GM23338 (cell line): ENCODE data around the gene LST1. TPM values are rescaled to one million over a fixed set of nuclear protein-coding genes. Genes with fewer than 3 reads are reported as not detected.

Source experiments
- ATAC-seq: fragments of 200-7000 bp; cut with Tn5 transposase; 3 replicates; pipeline ENCODE4 v1.9.1; 2020
- DNase-seq: peaks from one replicate; pipeline ENCODE4 v3.0.0-alpha.2; 2015; ENCODE audit warnings: low spot score
- H2AFZ ChIP-seq: fragments of 200-600 bp; sonication (generic); 2 replicates; pipeline ENCODE4 v1.8.0; 2016; ENCODE audit warnings: antibody characterized with exemption, mild to moderate bottlenecking, moderate library complexity
- H3F3A ChIP-seq: fragments of 200-600 bp; sonication (generic); replicated peaks from 2 replicates; pipeline ENCODE4 v1.8.0; 2017; ENCODE audit warnings: antibody characterized with exemption, mixed run types, low read depth
- H3K27ac ChIP-seq: fragments of 200-600 bp; sonication (generic); 2 replicates; pipeline ENCODE4 v1.6.1; 2016; ENCODE audit warnings: low read depth
- H3K27me3 ChIP-seq: fragments of 200-600 bp; sonication (generic); 2 replicates; pipeline ENCODE4 v1.8.0; 2016; ENCODE audit warnings: mild to moderate bottlenecking, mixed run types, moderate library complexity; ENCODE audit not compliant: insufficient read depth
- H3K36me3 ChIP-seq: fragments of 200-600 bp; sonication (generic); 2 replicates; pipeline ENCODE4 v1.8.0; 2016; ENCODE audit warnings: mild to moderate bottlenecking; ENCODE audit not compliant: insufficient read depth
- H3K4me1 ChIP-seq: fragments of 200-600 bp; sonication (generic); 2 replicates; pipeline ENCODE4 v1.8.0; 2016; ENCODE audit warnings: mild to moderate bottlenecking, moderate library complexity; ENCODE audit not compliant: insufficient read depth
- H3K4me2 ChIP-seq: fragments of 200-600 bp; sonication (generic); 2 replicates; pipeline ENCODE4 v1.7.1; 2017; ENCODE audit warnings: mixed run types
- H3K4me3 ChIP-seq: fragments of 200-600 bp; sonication (generic); 2 replicates; pipeline ENCODE4 v1.6.1; 2016; ENCODE audit warnings: mixed run types
- H3K79me2 ChIP-seq: fragments of 200-600 bp; sonication (generic); replicated peaks from 2 replicates; pipeline ENCODE4 v1.8.0; 2017; ENCODE audit warnings: mild to moderate bottlenecking; ENCODE audit not compliant: insufficient read depth
- H3K9me2 ChIP-seq: fragments of 200-600 bp; sonication (generic); 2 replicates; pipeline ENCODE4 v1.8.0; 2017; ENCODE audit not compliant: insufficient read depth
- H4K20me1 ChIP-seq: fragments of 200-600 bp; sonication (generic); replicated peaks from 2 replicates; pipeline ENCODE4 v1.8.0; 2017; ENCODE audit warnings: mild to moderate bottlenecking; ENCODE audit not compliant: insufficient read depth
- H3K27ac Mint-ChIP-seq: 2 replicates; pipeline ENCODE4 v1.8.0; 2020; ENCODE audit warnings: inconsistent platforms, mild to moderate bottlenecking, moderate library complexity, mixed read lengths
- H3K27me3 Mint-ChIP-seq: 3 replicates; pipeline ENCODE4 v1.8.0; 2022; ENCODE audit warnings: low read depth, mild to moderate bottlenecking, moderate library complexity, mixed read lengths, inconsistent platforms; ENCODE audit not compliant: insufficient read depth, poor library complexity
- H3K36me3 Mint-ChIP-seq: 3 replicates; pipeline ENCODE4 v1.8.0; 2021; ENCODE audit warnings: low read depth, mild to moderate bottlenecking, inconsistent platforms, moderate library complexity, mixed read lengths
- H3K4me1 Mint-ChIP-seq: 3 replicates; pipeline ENCODE4 v1.8.0; 2020; ENCODE audit warnings: mild to moderate bottlenecking, inconsistent platforms, mixed read lengths
- H3K4me3 Mint-ChIP-seq: 3 replicates; pipeline ENCODE4 v1.8.0; 2021; ENCODE audit warnings: moderate library complexity, mild to moderate bottlenecking, inconsistent platforms, mixed read lengths
- H3K9me3 Mint-ChIP-seq: 3 replicates; pipeline ENCODE4 v1.8.0; 2020; ENCODE audit warnings: moderate library complexity, mild to moderate bottlenecking, inconsistent platforms, mixed read lengths
- CTCF ChIP-seq, 2 experiments: fragments of 200-600 bp in 1 of 2; sonication (generic) in 1 of 2; conservative IDR thresholded peaks; 2 replicates each; pipeline versions ENCODE4 v1.5.1 to v1.6.1; 2016 to 2017; ENCODE audit warnings: antibody characterized with exemption in 2 of 2, low read depth in 2 of 2, mild to moderate bottlenecking in 2 of 2, moderate library complexity in 1 of 2
- ETS1 ChIP-seq: IDR thresholded peaks from 2 replicates; pipeline ENCODE4 v1.6.1; 2016; ENCODE audit warnings: antibody characterized with exemption
- EZH2 ChIP-seq: fragments of 200-600 bp; sonication (generic); IDR thresholded peaks from one replicate; pipeline ENCODE4 v1.8.0; 2017; ENCODE audit warnings: antibody characterized with exemption, mild to moderate bottlenecking, low read depth; ENCODE audit not compliant: unreplicated experiment
- EZH2phosphoT487 ChIP-seq: fragments of 200-600 bp; sonication (generic); IDR thresholded peaks from one replicate; pipeline ENCODE4 v1.8.1; 2018; ENCODE audit warnings: antibody characterized with exemption; ENCODE audit not compliant: unreplicated experiment
- JUNB ChIP-seq: IDR thresholded peaks from one replicate; pipeline ENCODE4 v1.6.1; 2016; ENCODE audit warnings: antibody characterized with exemption; ENCODE audit not compliant: unreplicated experiment
- NANOG ChIP-seq: IDR thresholded peaks from 2 replicates; pipeline ENCODE4 v1.6.1; 2016; ENCODE audit warnings: antibody characterized with exemption, borderline replicate concordance
- POLR2AphosphoS5 ChIP-seq: IDR thresholded peaks from 2 replicates; pipeline ENCODE4 v1.6.1; 2016; ENCODE audit warnings: antibody characterized with exemption, low read depth
- REST ChIP-seq: IDR thresholded peaks from one replicate; pipeline ENCODE4 v1.6.1; 2018; ENCODE audit warnings: antibody characterized with exemption; ENCODE audit not compliant: unreplicated experiment
- STAT1 ChIP-seq: IDR thresholded peaks from one replicate; pipeline ENCODE4 v1.6.1; 2016; ENCODE audit warnings: antibody characterized with exemption; ENCODE audit not compliant: unreplicated experiment
- ZNF114 ChIP-seq: fragments of 250-450 bp; sonication (Bioruptor Pico); IDR thresholded peaks from 2 replicates; pipeline ENCODE4 v1.5.0; 2020; ENCODE audit warnings: mild to moderate bottlenecking, moderate library complexity
- ZNF331 ChIP-seq: fragments of 250-450 bp; sonication (Bioruptor Pico); IDR thresholded peaks from 2 replicates; pipeline ENCODE4 v1.5.0; 2020; ENCODE audit warnings: low read depth, mild to moderate bottlenecking, moderate library complexity
- ZNF462 ChIP-seq: fragments of 250-450 bp; sonication (Bioruptor Pico); IDR thresholded peaks from 2 replicates; pipeline ENCODE4 v1.5.0; 2020; ENCODE audit warnings: mild to moderate bottlenecking, moderate library complexity
- polyA plus RNA-seq: library from polyadenylated mRNA; unstranded; fragments of >200 nt; fragmentation: Nextera tagmentation; extraction: Ambion mirVana; gene quantifications from 2 replicates; pipeline ENCODE4 v1.2.1, GENCODE V29; 2016
- total RNA-seq: library from RNA; depleted of rRNA; stranded (reverse); fragments of >200 nt; shearing (Covaris generic); gene quantifications from 2 replicates; pipeline ENCODE4 v1.2.3, GENCODE V29; 2014

The LST1 gene
- total and polyA plus RNA-seq, 2 experiments from 2014 or later: 0.37 TPM; not detected in 1

- no peak for TF ChIP-seq ZNF462
Measured at GRCh38 chr6:31626952-31627351, 40.9 kb downstream of the LST1 start (continued).

- Histone ChIP-seq H4K20me1 (peaks cover 57% of the 10 kb centered on the region), H3K4me1 (peaks cover 2% of the 10 kb centered on the region; the same call in 1 of the 2 replicates), H3K9me2 (no peaks in the 10 kb centered on the region), H3K27me3 (no peaks in the 10 kb centered on the region), H3F3A (peaks cover 51% of the 10 kb centered on the region), H3K27ac (no peak overlapping the region), H3K4me3 (no peak overlapping the region), H2AFZ (no peak overlapping the region), H3K79me2 (peaks cover 61% of the 10 kb centered on the region), H3K36me3 (peaks cover 90% of the 10 kb centered on the region), H3K4me2 (no peak overlapping the region)
- Mint-ChIP-seq H3K4me1 (peaks cover under 1% of the 10 kb centered on the region; the same call in 2 of the 3 replicates), H3K36me3 (peaks cover 99% of the 10 kb centered on the region), H3K27ac (no peak overlapping the region), H3K4me3 (no peak overlapping the region; the same call in 2 of the 3 replicates), H3K27me3 (peaks cover 13% of the 10 kb centered on the region), H3K9me3 (no peaks in the 10 kb centered on the region; the same call in 2 of the 3 replicates)
- DNase-seq (no peak), ATAC-seq (no peak)
- no peak for TF ChIP-seq EZH2
- no peak for TF ChIP-seq ZNF331
- no peak for TF ChIP-seq JUNB
- no peak for TF ChIP-seq STAT1
- no peak for TF ChIP-seq REST
- TF ChIP-seq POLR2AphosphoS5: no peak
- no peak for TF ChIP-seq CTCF (conservative IDR thresholded peaks at IDR 0.05; ENCODE audit: low read depth in 2 of 2)
- no peak for TF ChIP-seq ZNF114
- TF ChIP-seq ETS1: no peak
- TF ChIP-seq EZH2phosphoT487: no peak
- TF ChIP-seq NANOG: no peak
Measured at GRCh38 chr6:31627690-31628287, 41.7 kb downstream of the LST1 start.
